8988T (cell line): ENCODE measurements around the gene ARHGAP8.
"Not testable (repeated sequence)": the region's sequence is repeated elsewhere in the genome, so short reads cannot be mapped to it uniquely, and the experiment has no call there.

ENCODE experiments used
- DNase-seq: peaks from one replicate; pipeline ENCODE4 v3.0.0; 2011

Gene ARHGAP8

GRCh38 chr22:44838316-44839016 lies 86.1 kb downstream of the ARHGAP8 start:
- no peak for DNase-seq

GRCh38 chr22:44839061-44839460 lies 86.7 kb downstream of the ARHGAP8 start:
- no peak for DNase-seq

- no peak for DNase-seq
These were observed 87.3 kb downstream of the ARHGAP8 start for GRCh38 chr22:44839721-44840120.

GRCh38 chr22:44840611-44841322 lies 88.4 kb downstream of the ARHGAP8 start:
- DNase-seq, result no peak

- no peak for DNase-seq
These were observed 90.0 kb downstream of the ARHGAP8 start for GRCh38 chr22:44842417-44842816.

GRCh38 chr22:44845191-44845590 lies 92.8 kb downstream of the ARHGAP8 start:
- DNase-seq, result no peak

GRCh38 chr22:44845796-44846720 lies 93.7 kb downstream of the ARHGAP8 start:
- DNase-seq, result no peak

GRCh38 chr22:44846726-44847275 lies 94.4 kb downstream of the ARHGAP8 start:
- no peak for DNase-seq

GRCh38 chr22:44847380-44847779 lies 95.0 kb downstream of the ARHGAP8 start:
- DNase-seq, result no peak

- DNase-seq, result no peak
These were observed 95.5 kb downstream of the ARHGAP8 start for GRCh38 chr22:44847892-44848291.

GRCh38 chr22:44848296-44848741 lies 95.9 kb downstream of the ARHGAP8 start:
- no peak for DNase-seq

- DNase-seq, result no peak
These were observed 96.5 kb downstream of the ARHGAP8 start for GRCh38 chr22:44848791-44849420.

GRCh38 chr22:44850946-44851345 lies 98.6 kb downstream of the ARHGAP8 start:
- no peak for DNase-seq

GRCh38 chr22:44854641-44855040 lies 102.3 kb downstream of the ARHGAP8 start:
- DNase-seq, result not testable (repeated sequence)

- DNase-seq, result no peak
These were observed 103.5 kb downstream of the ARHGAP8 start for GRCh38 chr22:44855855-44856254.

GRCh38 chr22:44858819-44859218 lies 106.4 kb downstream of the ARHGAP8 start:
- not testable (repeated sequence) for DNase-seq

- no peak for DNase-seq
These were observed 107.3 kb downstream of the ARHGAP8 start for GRCh38 chr22:44859641-44860040.

- DNase-seq, result no peak
These were observed 107.9 kb downstream of the ARHGAP8 start for GRCh38 chr22:44860311-44860710.

GRCh38 chr22:44861245-44861644 lies 108.9 kb downstream of the ARHGAP8 start:
- DNase-seq, result no peak

- no peak for DNase-seq
These were observed 109.9 kb downstream of the ARHGAP8 start for GRCh38 chr22:44862281-44862680.

- no peak for DNase-seq
These were observed 110.8 kb downstream of the ARHGAP8 start for GRCh38 chr22:44862981-44863860.
